Adrenal gland (tissue), 5 donors: ENCODE results near the gene INS.

Source experiments
- POLR2A ChIP-seq, 2 donors: fragments of 450-650 bp; IDR thresholded peaks; one replicate each; pipeline ENCODE4 v1.6.1; 2017; ENCODE audit warnings: antibody characterized with exemption in 2 of 2, mild to moderate bottlenecking in 2 of 2, moderate library complexity in 1 of 2
- TF ChIP-seq, protein P1 (sequence below), 6 experiments: fragments of 450-650 bp in 4 of 6; fragments of 200-600 bp in 2 of 6; sonication (generic) in 1 of 6; IDR thresholded peaks; 1 replicate in 5 of 6; 2 replicates in 1 of 6; pipeline versions ENCODE4 v1.5.1 to v1.8.0; 2016 to 2021; ENCODE audit warnings: antibody characterized with exemption in 6 of 6, mild to moderate bottlenecking in 2 of 6, moderate library complexity in 1 of 6
- donor health status: DM: no; HTN: no; CAD: no.

DNA sequence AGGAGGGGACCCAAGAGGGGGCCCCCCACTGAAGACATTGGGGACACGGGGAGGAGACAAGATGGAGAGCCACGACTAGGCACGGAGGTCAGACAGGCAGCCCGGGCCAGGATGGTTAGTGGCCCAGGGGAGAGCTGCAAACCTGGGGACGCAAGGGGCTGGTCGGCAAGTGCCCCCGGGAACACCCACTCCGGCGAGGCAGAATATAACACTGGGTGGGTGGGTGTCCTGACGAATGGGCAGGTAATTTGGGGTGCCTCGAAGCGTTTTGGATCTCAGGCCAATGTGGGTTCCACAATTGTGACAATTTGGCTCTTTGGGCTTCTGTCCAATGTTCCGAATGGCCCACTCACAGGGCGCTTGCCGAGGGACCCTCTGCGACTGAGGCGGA lies 31.7 kb downstream of the INS start:
- TF ChIP-seq, protein P1, sequence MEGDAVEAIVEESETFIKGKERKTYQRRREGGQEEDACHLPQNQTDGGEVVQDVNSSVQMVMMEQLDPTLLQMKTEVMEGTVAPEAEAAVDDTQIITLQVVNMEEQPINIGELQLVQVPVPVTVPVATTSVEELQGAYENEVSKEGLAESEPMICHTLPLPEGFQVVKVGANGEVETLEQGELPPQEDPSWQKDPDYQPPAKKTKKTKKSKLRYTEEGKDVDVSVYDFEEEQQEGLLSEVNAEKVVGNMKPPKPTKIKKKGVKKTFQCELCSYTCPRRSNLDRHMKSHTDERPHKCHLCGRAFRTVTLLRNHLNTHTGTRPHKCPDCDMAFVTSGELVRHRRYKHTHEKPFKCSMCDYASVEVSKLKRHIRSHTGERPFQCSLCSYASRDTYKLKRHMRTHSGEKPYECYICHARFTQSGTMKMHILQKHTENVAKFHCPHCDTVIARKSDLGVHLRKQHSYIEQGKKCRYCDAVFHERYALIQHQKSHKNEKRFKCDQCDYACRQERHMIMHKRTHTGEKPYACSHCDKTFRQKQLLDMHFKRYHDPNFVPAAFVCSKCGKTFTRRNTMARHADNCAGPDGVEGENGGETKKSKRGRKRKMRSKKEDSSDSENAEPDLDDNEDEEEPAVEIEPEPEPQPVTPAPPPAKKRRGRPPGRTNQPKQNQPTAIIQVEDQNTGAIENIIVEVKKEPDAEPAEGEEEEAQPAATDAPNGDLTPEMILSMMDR (IDR thresholded peaks at IDR 0.05): no peak
- no peak for TF ChIP-seq POLR2A (IDR thresholded peaks at IDR 0.05)
